Endothelial cell of hepatic sinusoid (primary cell): ENCODE results near the gene IPO7.

Experiments used
- in situ Hi-C: cut with HindIII; loops from 2 replicates; pipeline ENCODE4 v1.10.0; 2017; ENCODE audit warnings: low sequenced_read_pairs

The IPO7 gene

DNA sequence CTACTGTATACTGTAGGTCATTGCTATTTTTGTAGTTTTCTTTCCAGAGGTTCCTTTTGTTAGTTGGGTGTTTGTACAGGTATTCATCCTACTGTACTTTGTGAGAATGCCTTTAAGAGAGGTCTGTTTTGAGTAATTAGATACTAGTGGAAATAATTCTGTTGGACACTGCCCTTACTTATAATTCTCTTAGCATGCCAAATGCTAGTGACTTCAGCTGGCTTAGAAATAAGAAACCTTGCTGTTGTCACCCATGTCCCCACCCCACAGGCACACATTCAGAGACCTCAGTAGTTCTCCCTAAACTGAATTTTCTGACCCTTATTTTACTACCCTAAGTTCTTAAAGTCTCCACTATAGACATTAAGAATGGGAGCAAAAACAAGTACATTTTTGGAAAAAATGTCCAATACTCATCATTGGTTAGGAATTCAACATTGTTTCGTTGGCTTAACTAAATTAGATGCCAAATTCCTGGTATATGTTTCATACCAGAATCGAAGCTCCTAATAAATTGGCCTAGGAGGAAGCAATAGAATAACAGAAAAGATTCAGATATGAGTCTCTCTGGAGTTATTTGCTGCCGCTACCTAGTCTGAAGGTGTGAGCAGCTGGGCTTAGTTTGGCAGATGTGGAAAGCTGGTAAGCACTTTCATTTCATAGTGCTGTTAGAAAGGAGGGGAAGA is 104.8 kb downstream of the IPO7 start:
- in situ Hi-C loops, result no loop called here

DNA sequence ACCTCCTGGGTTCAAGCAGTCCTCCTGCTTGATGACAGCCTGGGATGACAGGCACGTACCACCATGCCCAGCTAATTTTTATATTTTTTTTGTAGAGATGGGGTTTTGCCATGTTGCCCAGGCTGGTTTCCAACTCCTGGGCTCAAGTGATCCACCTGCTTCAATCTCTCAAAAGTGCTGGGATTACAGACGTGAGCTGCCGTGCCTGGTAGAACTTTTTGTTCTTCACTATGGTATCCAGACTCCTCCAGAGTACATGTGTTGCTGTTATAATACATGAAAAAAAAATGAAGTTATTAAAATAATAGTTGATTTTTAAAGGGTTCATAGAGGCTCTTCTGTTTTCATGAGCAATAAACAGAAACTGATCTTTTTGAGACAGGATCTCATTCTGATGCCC is 105.9 kb downstream of the IPO7 start:
- in situ Hi-C loops, result no loop called here

DNA sequence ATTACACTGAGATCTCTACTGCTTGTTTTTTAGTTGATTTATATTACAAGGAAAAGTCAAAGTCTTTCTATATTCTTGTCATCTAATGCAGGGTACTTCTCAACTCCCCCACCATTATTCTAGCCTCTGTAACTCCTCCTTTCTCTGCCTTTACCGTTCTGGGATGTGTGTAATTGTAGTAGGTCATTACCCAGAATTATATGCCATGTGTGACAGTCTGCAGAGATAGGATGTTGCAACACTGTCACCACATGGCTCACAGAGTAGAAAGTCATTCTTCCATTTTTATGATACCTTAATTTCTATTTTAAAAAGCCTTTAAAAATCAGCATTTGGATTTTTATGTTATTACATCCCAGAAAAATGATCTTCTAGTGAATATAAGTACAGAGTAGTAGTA is 109.0 kb downstream of the IPO7 start:
- in situ Hi-C loops, result no loop called here

DNA sequence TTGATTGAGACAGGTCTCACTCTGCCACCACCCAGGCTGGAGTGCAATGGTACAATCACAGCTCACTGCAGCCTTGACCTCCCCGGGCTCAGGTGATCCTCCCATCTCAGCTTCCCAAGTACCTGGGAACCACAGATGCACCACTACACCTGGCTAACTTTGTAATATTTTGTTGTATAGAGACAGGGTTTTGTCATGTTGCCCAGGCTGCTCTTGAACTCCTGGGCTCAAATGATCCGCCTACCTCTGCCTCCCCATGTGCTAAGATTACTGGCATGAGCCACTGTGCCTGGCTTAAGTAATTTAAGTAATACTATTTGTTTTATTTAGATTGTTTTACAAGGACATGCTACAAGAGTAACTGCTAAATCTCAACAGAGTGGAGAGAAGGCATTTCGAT is 109.9 kb downstream of the IPO7 start:
- in situ Hi-C loops, result no loop called here

DNA sequence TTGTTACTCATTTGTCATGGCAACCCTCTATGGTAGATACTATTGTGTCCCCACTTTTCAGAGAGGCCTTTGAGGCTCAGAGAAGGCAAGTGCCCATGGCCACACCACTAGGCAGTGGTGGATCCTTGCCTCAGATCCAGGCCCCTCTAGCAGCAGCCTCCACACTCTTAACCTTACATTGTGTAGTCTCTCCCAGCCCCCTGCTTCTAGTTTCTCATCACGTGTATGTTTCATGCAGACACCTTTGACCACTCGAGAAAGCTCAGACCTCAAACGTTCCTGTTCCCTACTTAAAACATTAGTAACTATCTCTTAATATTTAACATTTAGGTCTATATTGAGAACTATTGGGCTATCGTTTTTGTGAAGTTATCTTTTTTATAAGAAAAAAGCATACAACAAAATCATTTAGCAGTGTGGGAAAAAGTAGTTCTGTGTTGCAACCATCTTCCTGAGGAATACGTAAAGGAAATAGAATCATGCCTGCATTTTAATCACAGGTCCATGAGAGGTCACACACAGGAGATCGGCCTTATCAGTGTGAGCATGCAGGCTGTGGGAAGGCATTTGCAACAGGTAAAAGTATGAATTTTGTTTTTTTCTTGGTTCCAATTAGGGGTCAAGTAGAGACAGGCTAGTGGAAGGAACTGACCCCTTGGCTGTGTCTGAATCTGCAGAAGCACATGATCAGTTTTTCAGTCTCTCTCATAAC is 111.5 kb downstream of the IPO7 start:
- in situ Hi-C loops, result no loop called here
